Astrocyte (in vitro differentiated cells and primary cell): ENCODE data around the gene PMS1. TPM values are rescaled to one million over a fixed set of nuclear protein-coding genes. Genes with fewer than 3 reads are reported as not detected.
A peak's percentile ranks its signal among the peaks of the same experiment; 100 is the strongest.

Source experiments
- DNase-seq: peaks from one replicate; pipeline ENCODE4 v3.0.0-alpha.2; 2010; ENCODE audit warnings: low read depth
- FAIRE-seq: peaks from 2 replicates; lab custom pipeline; 2011; peaks lifted over from hg19 to GRCh38; lab: Jason Lieb, UNC
- H2AFZ ChIP-seq: 2 replicates; pipeline ENCODE4 v1.6.0; 2012; ENCODE audit warnings: low read depth, low read length, inconsistent platforms
- H3K27ac ChIP-seq: 2 replicates; pipeline ENCODE4 v1.5.1; 2011; ENCODE audit warnings: low read depth, low read length, inconsistent platforms
- H3K27me3 ChIP-seq: 2 replicates; pipeline ENCODE4 v1.6.0; 2011; ENCODE audit warnings: low read length, inconsistent platforms; ENCODE audit not compliant: insufficient read depth
- H3K36me3 ChIP-seq: 2 replicates; pipeline ENCODE4 v1.5.1; 2011; ENCODE audit warnings: low read length, inconsistent platforms; ENCODE audit not compliant: insufficient read depth
- H3K4me1 ChIP-seq: 2 replicates; pipeline ENCODE4 v1.5.1; 2011; ENCODE audit warnings: low read length, inconsistent platforms; ENCODE audit not compliant: insufficient read depth
- H3K4me2 ChIP-seq: 2 replicates; pipeline ENCODE4 v1.6.0; 2012; ENCODE audit warnings: low read length, inconsistent platforms
- H3K4me3 ChIP-seq: 2 replicates; pipeline ENCODE4 v1.5.1; 2011; ENCODE audit warnings: low read depth, mild to moderate bottlenecking, low read length, inconsistent platforms; ENCODE audit not compliant: insufficient read depth
- H3K79me2 ChIP-seq: 2 replicates; pipeline ENCODE4 v1.6.0; 2012; ENCODE audit warnings: mild to moderate bottlenecking, low read length, inconsistent platforms; ENCODE audit not compliant: insufficient read depth
- H3K9ac ChIP-seq: 2 replicates; pipeline ENCODE4 v1.6.0; 2012; ENCODE audit warnings: mild to moderate bottlenecking, low read length, inconsistent platforms
- H3K9me3 ChIP-seq: 2 replicates; pipeline ENCODE4 v1.5.1; 2012; ENCODE audit warnings: low read depth, mild to moderate bottlenecking, low read length, inconsistent platforms; ENCODE audit not compliant: insufficient read depth
- H4K20me1 ChIP-seq: 2 replicates; pipeline ENCODE4 v1.6.0; 2012; ENCODE audit warnings: low read length, inconsistent platforms; ENCODE audit not compliant: insufficient read depth
- H3K27ac Mint-ChIP-seq: one replicate; pipeline ENCODE4 v1.8.0; 2021; ENCODE audit warnings: mild to moderate bottlenecking, mixed read lengths; ENCODE audit not compliant: unreplicated experiment
- H3K27me3 Mint-ChIP-seq: one replicate; pipeline ENCODE4 v1.8.0; 2021; ENCODE audit warnings: low read depth, mixed read lengths; ENCODE audit not compliant: unreplicated experiment
- H3K36me3 Mint-ChIP-seq: one replicate; pipeline ENCODE4 v1.8.0; 2021; ENCODE audit warnings: low read depth, mixed read lengths; ENCODE audit not compliant: unreplicated experiment
- H3K4me1 Mint-ChIP-seq: one replicate; pipeline ENCODE4 v1.8.0; 2021; ENCODE audit warnings: low read depth, mixed read lengths; ENCODE audit not compliant: unreplicated experiment
- H3K4me3 Mint-ChIP-seq: one replicate; pipeline ENCODE4 v1.8.0; 2021; ENCODE audit warnings: mild to moderate bottlenecking, moderate library complexity, mixed read lengths; ENCODE audit not compliant: unreplicated experiment
- H3K9me3 Mint-ChIP-seq: one replicate; pipeline ENCODE4 v1.8.0; 2021; ENCODE audit warnings: mild to moderate bottlenecking, mixed read lengths; ENCODE audit not compliant: unreplicated experiment
- EZH2 ChIP-seq: IDR thresholded peaks from 2 replicates; pipeline ENCODE4 v1.6.1; 2012; ENCODE audit warnings: mild to moderate bottlenecking, low read length, inconsistent platforms; ENCODE audit not compliant: insufficient read depth
- total RNA-seq: library from RNA; stranded (reverse); gene quantifications from 2 replicates; pipeline ENCODE4 v1.2.1, GENCODE V29; 2021
- TF ChIP-seq, protein P1 (sequence below): IDR thresholded peaks from 2 replicates; pipeline ENCODE4 v1.5.1; 2011; ENCODE audit warnings: low read depth, mild to moderate bottlenecking, inconsistent platforms, low read length, moderate library complexity; ENCODE audit not compliant: insufficient read depth

PMS1 gene
- total RNA-seq, 1 donor from 2014 or later, result 27.5 TPM

DNA sequence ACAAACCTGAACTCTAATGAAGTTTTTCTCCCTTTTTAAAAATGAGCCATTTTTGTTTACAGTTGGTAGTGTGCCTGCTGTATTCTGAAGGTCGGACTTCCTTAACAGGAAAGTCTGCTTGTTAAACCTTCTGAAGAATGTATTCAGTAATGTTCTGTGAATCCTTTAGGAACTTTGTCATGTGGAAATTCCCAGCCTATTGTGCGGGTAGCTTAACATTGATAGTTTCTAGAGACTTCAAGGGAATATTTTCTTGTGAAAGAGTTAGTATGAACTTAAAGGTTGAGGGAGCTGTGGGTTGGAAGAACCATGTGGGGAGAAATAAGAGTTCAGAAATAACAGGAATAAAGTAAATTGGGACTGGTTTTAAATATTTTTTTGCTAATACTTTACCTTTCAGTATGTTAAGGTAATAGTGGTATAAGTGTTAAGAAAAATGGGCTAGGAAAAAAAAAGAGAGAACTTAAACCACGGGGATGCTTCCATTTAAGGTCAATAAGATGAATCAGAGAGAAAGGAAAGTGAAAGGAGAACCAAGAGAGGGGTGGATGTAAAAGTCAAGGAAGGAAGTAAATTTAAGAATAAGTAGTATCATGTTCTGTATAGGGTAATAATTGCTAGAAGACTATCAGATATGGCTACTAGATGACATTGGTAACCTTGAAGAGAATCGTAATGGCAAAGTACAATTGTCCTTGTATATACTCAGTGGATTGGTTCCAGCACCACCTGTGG is 90.5 kb downstream of the PMS1 start:
- Histone ChIP-seq H3K27me3 (no peaks in the 10 kb centered on the region), H3K9me3 (no peaks in the 10 kb centered on the region), H3K4me2 (no peak overlapping the region), H3K27ac (no peak overlapping the region), H4K20me1 (no peaks in the 10 kb centered on the region), H3K79me2 (no peaks in the 10 kb centered on the region), H2AFZ (no peak overlapping the region), H3K9ac (no peak overlapping the region), H3K4me3 (no peak overlapping the region), H3K4me1 (no peaks in the 10 kb centered on the region), H3K36me3 (peaks cover 2% of the 10 kb centered on the region)
- TF ChIP-seq, protein P1, sequence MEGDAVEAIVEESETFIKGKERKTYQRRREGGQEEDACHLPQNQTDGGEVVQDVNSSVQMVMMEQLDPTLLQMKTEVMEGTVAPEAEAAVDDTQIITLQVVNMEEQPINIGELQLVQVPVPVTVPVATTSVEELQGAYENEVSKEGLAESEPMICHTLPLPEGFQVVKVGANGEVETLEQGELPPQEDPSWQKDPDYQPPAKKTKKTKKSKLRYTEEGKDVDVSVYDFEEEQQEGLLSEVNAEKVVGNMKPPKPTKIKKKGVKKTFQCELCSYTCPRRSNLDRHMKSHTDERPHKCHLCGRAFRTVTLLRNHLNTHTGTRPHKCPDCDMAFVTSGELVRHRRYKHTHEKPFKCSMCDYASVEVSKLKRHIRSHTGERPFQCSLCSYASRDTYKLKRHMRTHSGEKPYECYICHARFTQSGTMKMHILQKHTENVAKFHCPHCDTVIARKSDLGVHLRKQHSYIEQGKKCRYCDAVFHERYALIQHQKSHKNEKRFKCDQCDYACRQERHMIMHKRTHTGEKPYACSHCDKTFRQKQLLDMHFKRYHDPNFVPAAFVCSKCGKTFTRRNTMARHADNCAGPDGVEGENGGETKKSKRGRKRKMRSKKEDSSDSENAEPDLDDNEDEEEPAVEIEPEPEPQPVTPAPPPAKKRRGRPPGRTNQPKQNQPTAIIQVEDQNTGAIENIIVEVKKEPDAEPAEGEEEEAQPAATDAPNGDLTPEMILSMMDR, result no peak
- no peak for TF ChIP-seq EZH2
- no peaks in the 10 kb centered on the region for H3K27me3 Mint-ChIP-seq
- FAIRE-seq (no peak), DNase-seq (peak; percentile 8)
- H3K27ac Mint-ChIP-seq, result peak overlapping the region; percentile 84
- no peak overlapping the region for H3K4me3 Mint-ChIP-seq
- peaks cover 3% of the 10 kb centered on the region for H3K36me3 Mint-ChIP-seq
- H3K9me3 Mint-ChIP-seq, result no peaks in the 10 kb centered on the region
- peaks cover 11% of the 10 kb centered on the region for H3K4me1 Mint-ChIP-seq

DNA sequence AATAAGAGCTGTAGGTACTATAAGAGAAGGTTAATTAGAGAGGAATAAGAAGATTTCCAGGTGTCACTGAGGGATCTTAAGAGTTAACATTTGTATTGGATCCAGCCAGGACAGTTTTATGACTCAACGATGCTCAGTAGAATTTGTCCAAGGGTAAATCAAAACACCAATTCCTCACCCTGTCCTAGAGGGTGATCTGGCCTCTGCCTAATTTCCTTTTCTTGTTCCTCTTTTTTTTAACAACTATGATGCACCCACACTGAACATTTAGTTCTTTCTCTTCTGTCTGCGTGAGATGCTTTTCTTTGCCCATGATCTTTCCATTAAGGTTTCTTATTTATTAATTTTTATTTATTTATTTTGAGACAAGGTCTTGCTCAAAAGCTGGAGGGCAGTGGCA is 92.0 kb downstream of the PMS1 start:
- Histone ChIP-seq H3K36me3 (peaks cover 2% of the 10 kb centered on the region), H3K27me3 (no peaks in the 10 kb centered on the region), H3K4me3 (no peak overlapping the region), H3K9me3 (no peaks in the 10 kb centered on the region), H3K79me2 (no peaks in the 10 kb centered on the region), H3K9ac (no peak overlapping the region), H3K27ac (no peak overlapping the region), H4K20me1 (no peaks in the 10 kb centered on the region), H3K4me1 (no peaks in the 10 kb centered on the region), H3K4me2 (no peak overlapping the region), H2AFZ (no peak overlapping the region)
- FAIRE-seq (no peak), DNase-seq (no peak)
- no peak for TF ChIP-seq EZH2
- TF ChIP-seq, protein P1, result no peak
- H3K36me3 Mint-ChIP-seq, result peaks cover 3% of the 10 kb centered on the region
- no peak overlapping the region for H3K4me3 Mint-ChIP-seq
- peaks cover 17% of the 10 kb centered on the region for H3K4me1 Mint-ChIP-seq
- H3K27me3 Mint-ChIP-seq, result no peaks in the 10 kb centered on the region
- no peak overlapping the region for H3K27ac Mint-ChIP-seq
- no peaks in the 10 kb centered on the region for H3K9me3 Mint-ChIP-seq

DNA sequence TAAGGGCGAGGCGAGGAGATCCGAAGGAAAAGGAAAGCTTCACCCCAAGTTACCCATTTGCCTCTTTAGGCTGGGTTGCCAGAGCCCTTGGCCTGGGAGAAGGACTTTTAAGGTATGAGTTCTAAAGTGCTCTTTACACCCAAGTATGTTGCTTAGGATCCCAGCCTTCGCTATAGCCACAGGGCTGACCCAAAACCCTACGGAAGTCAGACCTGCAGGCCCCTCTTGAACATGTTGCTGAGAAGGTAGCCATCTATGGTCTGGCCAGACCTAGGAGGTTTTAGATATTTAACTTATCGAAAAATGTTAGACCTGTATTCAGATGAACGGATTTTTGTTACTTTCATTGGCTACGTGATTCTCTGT is 95.4 kb downstream of the PMS1 start:
- peaks cover 13% of the 10 kb centered on the region for H3K4me1 Mint-ChIP-seq
- Histone ChIP-seq H2AFZ (no peak overlapping the region), H3K27ac (no peak overlapping the region), H3K4me2 (no peak overlapping the region), H3K4me1 (no peaks in the 10 kb centered on the region), H4K20me1 (no peaks in the 10 kb centered on the region), H3K27me3 (no peaks in the 10 kb centered on the region), H3K9ac (no peak overlapping the region), H3K9me3 (no peaks in the 10 kb centered on the region), H3K36me3 (no peaks in the 10 kb centered on the region), H3K79me2 (no peaks in the 10 kb centered on the region), H3K4me3 (no peak overlapping the region)
- DNase-seq, result no peak
- no peaks in the 10 kb centered on the region for H3K9me3 Mint-ChIP-seq
- TF ChIP-seq, protein P1, result no peak
- TF ChIP-seq EZH2, result no peak
- no peak overlapping the region for H3K4me3 Mint-ChIP-seq
- H3K27ac Mint-ChIP-seq, result no peak overlapping the region
- peaks cover 3% of the 10 kb centered on the region for H3K36me3 Mint-ChIP-seq
- H3K27me3 Mint-ChIP-seq, result no peaks in the 10 kb centered on the region
- no peak for FAIRE-seq
